ENCODE data around the gene GATAD2B.

GATAD2B gene

GRCh38 chr1:153776352-153776751 is 146.4 kb downstream of the GATAD2B start:
- DNase-seq (ENCODE audit: low read depth) = no peak
- H3K4me3 ChIP-seq (ENCODE audit: low read depth, low read length) = peak overlapping the region; percentile 61
- TF ChIP-seq CTCF (conservative IDR thresholded peaks at IDR 0.05; ENCODE audit: low read depth, low read length) = no peak

GRCh38 chr1:153775458-153776327 is 147.1 kb downstream of the GATAD2B start:
- TF ChIP-seq CTCF (conservative IDR thresholded peaks at IDR 0.05; ENCODE audit: low read depth, low read length) = no peak
- peak; percentile 63 for DNase-seq (ENCODE audit: low read depth)
- H3K4me3 ChIP-seq (ENCODE audit: low read depth, low read length) = peak overlapping the region; percentile 61

GRCh38 chr1:153774780-153775457 is 147.9 kb downstream of the GATAD2B start, which contains the start of gene SLC27A3:
SLC27A3 (plus strand) TSS chr1:153775407; CDS start chr1:153775498, 91 bp downstream.
- peak; percentile 37 for DNase-seq (ENCODE audit: low read depth)
- H3K4me3 ChIP-seq (ENCODE audit: low read depth, low read length) = peak within 1 kb of the TSS; percentile 61

GRCh38 chr1:153774026-153774595 is 148.7 kb downstream of the GATAD2B start:
- DNase-seq (ENCODE audit: low read depth) = no peak
- TF ChIP-seq CTCF (conservative IDR thresholded peaks at IDR 0.05; ENCODE audit: low read depth, low read length) = no peak
- H3K4me3 ChIP-seq (ENCODE audit: low read depth, low read length) = no peak overlapping the region

More at GRCh38 chr1:153774780-153775457, 147.9 kb downstream of the GATAD2B start, which contains the start of gene SLC27A3:
- no peak for TF ChIP-seq CTCF (conservative IDR thresholded peaks at IDR 0.05; ENCODE audit: low read depth, low read length)

GRCh38 chr1:153773096-153773921 is 149.5 kb downstream of the GATAD2B start:
- TF ChIP-seq CTCF (conservative IDR thresholded peaks at IDR 0.05; ENCODE audit: low read depth, low read length) = no peak
- DNase-seq (ENCODE audit: low read depth) = no peak
- H3K4me3 ChIP-seq (ENCODE audit: low read depth, low read length) = no peak overlapping the region

GRCh38 chr1:153771841-153772593 is 150.8 kb downstream of the GATAD2B start:
- no peak overlapping the region for H3K4me3 ChIP-seq (ENCODE audit: low read depth, low read length)
- TF ChIP-seq CTCF (conservative IDR thresholded peaks at IDR 0.05; ENCODE audit: low read depth, low read length) = peak; percentile 63
- no peak for DNase-seq (ENCODE audit: low read depth)
